Astrocyte (in vitro differentiated cells and primary cell): ENCODE measurements around the gene SYVN1.

Source experiments
- CTCF ChIP-seq: IDR thresholded peaks from 2 replicates; pipeline ENCODE4 v1.5.1; 2011; ENCODE audit warnings: low read depth, mild to moderate bottlenecking, inconsistent platforms, low read length, moderate library complexity; ENCODE audit not compliant: insufficient read depth
- EZH2 ChIP-seq: IDR thresholded peaks from 2 replicates; pipeline ENCODE4 v1.6.1; 2012; ENCODE audit warnings: mild to moderate bottlenecking, low read length, inconsistent platforms; ENCODE audit not compliant: insufficient read depth

- no peak for TF ChIP-seq CTCF
- no peak for TF ChIP-seq EZH2
These were observed 35.8 kb upstream of the SYVN1 start, which contains the start of gene SPDYC for GRCh38 chr11:65170058-65170534.
